GM19351 (cell line): ENCODE measurements around the gene LMX1A.

ENCODE experiments used
- ATAC-seq: cut with Tn5 transposase; IDR thresholded peaks from one replicate; pipeline ENCODE4 v1.9.1; 2021; ENCODE audit warnings: mild to moderate bottlenecking, moderate library complexity; ENCODE audit not compliant: unreplicated experiment

LMX1A gene

GRCh38 chr1:165355977-165356811, at the start of gene LMX1A:
Gene LMX1A, minus strand, starts transcription at chr1:165356715. Its CDS starts 1,156 bp downstream, at chr1:165355559.
- no peak for ATAC-seq

GRCh38 chr1:165403835-165404482, 47.4 kb upstream of the LMX1A start:
- ATAC-seq, result peak; percentile 74

DNA sequence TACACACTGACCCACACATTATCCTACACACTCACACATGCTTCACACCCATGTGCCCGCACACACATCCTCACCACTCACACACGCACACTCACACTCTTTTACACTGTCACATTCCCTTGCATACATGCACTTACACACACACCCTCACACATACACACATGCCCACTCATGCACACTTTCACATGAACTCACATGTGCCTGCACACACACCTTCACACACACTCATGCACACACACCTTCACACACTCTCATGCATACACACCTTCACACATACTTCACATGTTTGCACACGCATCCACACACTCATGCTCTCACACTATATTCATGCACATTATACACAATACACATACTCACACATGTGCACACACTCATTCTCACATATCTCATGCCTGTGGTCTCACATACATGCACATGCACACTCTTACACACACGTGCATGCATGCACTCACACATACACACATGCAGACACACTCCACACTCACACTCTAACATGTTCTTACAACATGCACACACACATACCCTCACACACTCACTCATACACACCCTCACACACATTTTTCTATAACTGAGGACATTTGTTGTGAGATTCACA, 46.1 kb upstream of the LMX1A start:
- ATAC-seq, result no peak

DNA sequence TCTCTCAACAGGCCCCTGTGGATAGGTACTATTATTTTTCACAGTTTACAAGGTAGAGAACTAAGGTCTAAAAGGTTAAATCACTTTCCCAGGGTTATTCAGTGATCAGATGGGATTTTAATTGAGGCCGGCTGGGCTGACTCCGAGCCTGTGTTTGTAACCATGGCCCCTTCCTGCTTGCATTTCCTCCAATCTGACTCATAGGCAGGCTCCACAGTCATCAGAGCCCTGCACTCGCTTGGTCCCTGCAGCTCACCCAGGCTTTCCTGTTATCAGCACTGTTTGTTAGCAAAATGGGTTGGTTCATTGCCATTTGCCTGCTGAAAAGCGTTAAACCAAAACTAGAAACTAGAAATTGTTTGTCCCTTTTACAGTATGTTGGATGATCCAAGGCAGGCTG, 41.4 kb upstream of the LMX1A start:
- ATAC-seq, result no peak

GRCh38 chr1:165395901-165396300, 39.4 kb upstream of the LMX1A start:
- ATAC-seq, result no peak

- peak; percentile 38 for ATAC-seq
Measured at GRCh38 chr1:165395478-165395877, 39.0 kb upstream of the LMX1A start.

- peak; percentile 96 for ATAC-seq
Measured at GRCh38 chr1:165392634-165393571, 36.4 kb upstream of the LMX1A start.

GRCh38 chr1:165389609-165390008, 33.1 kb upstream of the LMX1A start:
- ATAC-seq, result no peak

DNA sequence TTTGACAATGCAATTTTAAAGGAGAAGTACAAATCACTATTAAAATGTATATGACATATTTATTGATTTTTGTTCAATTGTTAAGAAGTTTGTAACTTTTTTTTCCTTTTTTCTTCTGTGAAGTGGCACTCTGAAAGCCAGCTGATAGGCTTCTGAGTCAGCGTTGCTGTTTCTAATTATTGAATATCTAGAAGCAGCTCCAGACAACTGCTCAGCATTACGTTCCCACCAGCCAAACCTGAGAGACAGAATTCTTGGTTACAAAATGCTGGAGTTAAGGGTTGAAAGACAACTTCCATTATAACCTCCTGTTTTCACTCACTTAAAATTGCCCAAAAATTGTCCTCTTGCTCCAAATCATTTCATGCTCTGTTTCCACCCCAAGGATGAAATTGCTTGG, 31.4 kb upstream of the LMX1A start:
- ATAC-seq, result no peak

DNA sequence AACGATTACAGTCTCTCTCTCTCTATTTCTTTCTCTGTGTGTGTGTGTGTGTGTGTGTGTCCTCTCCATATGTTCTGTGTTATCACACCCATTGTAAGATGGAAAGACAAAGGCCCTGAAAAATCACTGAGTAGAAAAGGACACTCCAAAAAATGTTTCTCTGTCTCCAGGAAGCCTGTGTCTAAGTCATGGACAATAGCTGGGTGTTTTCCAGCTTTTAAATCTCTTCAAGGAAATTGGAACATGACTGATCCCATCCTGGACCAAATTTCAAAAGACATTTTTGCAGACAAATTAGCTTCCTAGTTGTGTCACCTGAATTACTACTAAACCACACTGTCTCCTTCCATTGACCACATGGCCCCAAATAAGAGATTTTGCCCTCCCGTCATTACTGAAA, 31.0 kb upstream of the LMX1A start:
- ATAC-seq, result no peak

GRCh38 chr1:165383599-165384405, 27.3 kb upstream of the LMX1A start:
- no peak for ATAC-seq

DNA sequence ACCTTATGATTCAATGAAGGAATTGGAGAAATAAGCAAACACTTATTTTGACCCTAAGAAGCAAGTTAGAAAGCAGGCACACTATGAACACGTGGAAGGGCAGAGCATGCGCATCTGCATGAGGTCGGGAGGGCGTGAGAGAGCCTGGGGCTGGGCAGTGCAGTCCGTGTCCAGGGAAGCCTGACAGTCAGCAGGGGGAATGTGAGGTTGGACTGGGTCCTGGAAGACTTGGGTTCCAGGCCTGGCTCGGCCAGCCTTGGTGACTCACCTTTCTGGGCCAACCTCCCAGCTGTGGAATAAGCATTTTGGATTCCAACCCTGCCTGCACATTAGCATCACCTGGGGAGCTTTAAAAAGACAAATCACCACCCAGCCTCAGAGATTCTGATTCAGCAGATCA, 26.6 kb upstream of the LMX1A start:
- ATAC-seq, result no peak

GRCh38 chr1:165381745-165382505, 25.4 kb upstream of the LMX1A start:
- ATAC-seq, result no peak

DNA sequence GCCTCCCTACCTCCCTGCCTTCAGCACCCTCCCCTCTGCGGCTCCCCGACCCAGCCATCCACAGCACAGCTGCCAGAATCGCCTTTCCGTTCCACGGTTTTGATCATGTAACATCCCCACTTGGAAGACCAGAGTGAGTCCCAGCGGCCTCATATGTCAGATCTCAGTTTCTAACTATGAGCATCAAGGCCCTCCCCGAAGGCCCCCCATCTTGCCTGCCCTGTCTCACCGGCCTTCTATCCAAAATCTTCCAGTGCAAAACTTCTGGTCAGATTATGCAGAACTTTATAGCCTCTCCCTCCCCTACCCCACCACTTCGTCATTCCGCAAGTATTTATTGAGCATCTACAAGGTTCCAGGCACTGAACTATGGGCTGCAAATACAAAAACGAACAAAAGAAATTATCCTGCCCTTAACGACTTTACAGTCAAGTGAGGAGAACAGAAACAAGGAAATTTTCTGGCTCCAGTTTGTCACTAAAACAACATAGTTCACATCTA, 20.3 kb upstream of the LMX1A start:
- ATAC-seq, result no peak

- ATAC-seq, result no peak
Measured at GRCh38 chr1:165376041-165376810, 19.7 kb upstream of the LMX1A start.

DNA sequence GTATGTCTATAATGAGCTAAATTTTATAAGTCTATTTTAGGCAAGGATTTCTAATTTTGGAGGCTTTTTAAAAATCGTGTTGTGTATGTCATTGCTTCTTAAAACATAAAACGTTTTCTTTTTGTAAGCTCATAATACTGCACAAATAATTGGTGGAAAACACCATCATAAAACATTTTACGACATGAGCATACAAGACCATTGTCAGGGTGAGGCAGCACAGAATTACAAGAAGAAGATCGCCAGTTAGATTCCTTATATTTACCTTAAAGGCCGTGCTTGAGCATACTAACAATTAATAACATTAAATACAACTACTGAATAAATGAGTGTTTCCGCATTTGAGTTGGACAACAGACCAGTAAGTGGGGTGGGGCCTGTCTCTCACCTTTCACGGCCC, 19.1 kb upstream of the LMX1A start:
- no peak for ATAC-seq

- no peak for ATAC-seq
Measured at GRCh38 chr1:165371588-165372225, 15.2 kb upstream of the LMX1A start.
